GM12891 (cell line): ENCODE measurements around the gene CYBRD1.
"Not testable (repeated sequence)": the region's sequence is repeated elsewhere in the genome, so short reads cannot be mapped to it uniquely, and the experiment has no call there.

Experiments used
- DNase-seq: peaks from one replicate; pipeline ENCODE4 v3.0.0; 2011; ENCODE audit warnings: low spot score; ENCODE audit not compliant: insufficient read length
- FAIRE-seq: peaks from 2 replicates; lab custom pipeline; 2011; peaks lifted over from hg19 to GRCh38; lab: Jason Lieb, UNC
- PAX5 ChIP-seq: IDR thresholded peaks from 2 replicates; pipeline ENCODE4 v1.6.1; 2011; ENCODE audit warnings: low read length, moderate library complexity, mild to moderate bottlenecking; ENCODE audit not compliant: insufficient read depth, severe bottlenecking
- POLR2A ChIP-seq: IDR thresholded peaks from 2 replicates; pipeline ENCODE4 v1.6.1; 2011; ENCODE audit warnings: low read depth, low read length, control low read depth
- POLR2AphosphoS5 ChIP-seq: IDR thresholded peaks from 2 replicates; pipeline ENCODE4 v1.6.1; 2011; ENCODE audit warnings: low read depth, low read length, control low read depth
- POU2F2 ChIP-seq: IDR thresholded peaks from 2 replicates; pipeline ENCODE4 v1.6.1; 2011; ENCODE audit warnings: low read depth, mild to moderate bottlenecking, control low read depth, low read length, moderate library complexity
- SPI1 ChIP-seq: IDR thresholded peaks from 2 replicates; pipeline ENCODE4 v1.6.1; 2011; ENCODE audit warnings: low read depth, low read length, control low read depth
- TAF1 ChIP-seq: IDR thresholded peaks from 2 replicates; pipeline ENCODE4 v1.6.1; 2011; ENCODE audit warnings: low read depth, low read length, control low read depth

The CYBRD1 gene

GRCh38 chr2:171529914-171530313, 7.6 kb downstream of the CYBRD1 start:
- FAIRE-seq (peak; percentile 9), DNase-seq (no peak)
- TF ChIP-seq POU2F2 = no peak
- TF ChIP-seq SPI1 = no peak
- no peak for TF ChIP-seq POLR2AphosphoS5
- TF ChIP-seq POLR2A = no peak
- TF ChIP-seq TAF1 = no peak
- TF ChIP-seq PAX5 = no peak

GRCh38 chr2:171530378-171530777, 8.1 kb downstream of the CYBRD1 start:
- TF ChIP-seq POU2F2 = no peak
- TF ChIP-seq TAF1 = no peak
- no peak for TF ChIP-seq PAX5
- TF ChIP-seq POLR2AphosphoS5 = no peak
- no peak for TF ChIP-seq POLR2A
- FAIRE-seq (peak; percentile 16), DNase-seq (no peak)

- not testable (repeated sequence) for DNase-seq, FAIRE-seq
These were observed 8.6 kb downstream of the CYBRD1 start for GRCh38 chr2:171530859-171531258.

DNA sequence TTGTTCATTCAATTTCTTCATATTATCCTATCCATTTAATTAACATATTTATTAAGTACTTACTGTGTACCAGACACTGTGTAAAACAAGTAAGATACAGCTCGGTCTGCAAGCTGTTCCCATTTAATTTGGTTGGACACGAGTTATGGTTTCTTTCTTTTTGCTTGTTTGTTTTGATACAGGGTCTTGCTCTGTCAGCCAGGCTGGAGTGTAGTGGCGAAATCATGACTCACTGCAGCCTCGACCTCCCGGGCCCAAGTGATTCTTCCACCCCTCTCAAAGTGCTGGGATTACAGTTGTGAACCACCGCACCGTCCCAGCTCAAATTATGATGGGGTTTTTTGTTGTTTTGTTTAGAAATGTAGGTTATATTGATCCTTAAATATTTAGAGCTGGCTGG, 9.0 kb downstream of the CYBRD1 start:
- no peak for DNase-seq
- peak; percentile 55 for FAIRE-seq
- TF ChIP-seq PAX5 (no peak), POLR2AphosphoS5 (no peak), TAF1 (no peak), SPI1 (no peak), POU2F2 (no peak), POLR2A (no peak)

- TF ChIP-seq SPI1 (peak; percentile 36; the same call in 1 of the 2 replicates), POLR2A (no peak)
- DNase-seq (no peak), FAIRE-seq (no peak)
These were observed 9.7 kb downstream of the CYBRD1 start for GRCh38 chr2:171531836-171532450.

DNA sequence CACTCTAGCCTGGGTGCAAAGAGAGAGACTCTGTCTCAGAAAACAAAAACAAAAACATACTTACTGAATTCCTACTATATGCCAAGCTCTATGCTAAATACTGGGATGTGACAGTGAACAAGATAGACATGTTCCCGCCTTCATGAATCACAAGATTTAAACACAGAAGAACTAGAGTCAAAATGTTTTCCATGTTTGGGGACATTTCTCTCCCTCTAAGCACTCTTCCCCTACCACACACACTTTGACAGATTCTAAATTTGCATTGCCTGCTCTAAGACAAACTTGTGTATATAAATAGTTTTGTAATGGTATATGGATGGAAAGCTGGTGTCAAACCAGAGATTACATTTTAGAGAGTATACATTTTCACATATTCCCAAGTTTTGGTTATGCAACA, 11.1 kb downstream of the CYBRD1 start:
- TF ChIP-seq POLR2AphosphoS5 (no peak), POLR2A (no peak), PAX5 (no peak), SPI1 (no peak), TAF1 (no peak)
- DNase-seq = no peak
- peak; percentile 20 for FAIRE-seq

GRCh38 chr2:171535528-171535927, 13.3 kb downstream of the CYBRD1 start:
- not testable (repeated sequence) for DNase-seq, FAIRE-seq

DNA sequence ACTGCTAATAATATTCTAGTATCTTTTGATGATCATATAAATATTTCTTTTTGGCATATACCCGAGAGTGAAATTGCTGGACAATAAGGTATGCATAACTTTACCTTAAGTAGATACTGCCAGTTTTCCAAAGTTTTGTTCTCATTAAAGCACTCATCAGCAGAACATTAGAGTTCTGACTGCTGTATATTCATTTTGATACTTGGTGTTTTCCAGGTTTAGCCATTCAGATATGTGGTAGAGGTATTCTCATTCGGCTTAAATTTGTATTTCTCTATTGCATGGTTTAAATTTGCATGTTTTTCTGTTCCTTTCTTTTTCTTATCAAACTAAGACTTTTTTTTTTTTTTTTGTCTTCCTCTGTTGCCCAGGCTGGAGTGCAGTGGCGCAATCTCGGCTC, 18.2 kb downstream of the CYBRD1 start:
- FAIRE-seq (no peak), DNase-seq (no peak)
- TF ChIP-seq POLR2A (no peak), SPI1 (no peak), PAX5 (no peak), POU2F2 (no peak), TAF1 (no peak), POLR2AphosphoS5 (no peak)

- peak; percentile 74 for FAIRE-seq
- no peak for DNase-seq
- TF ChIP-seq TAF1 (no peak), POU2F2 (no peak), PAX5 (no peak), POLR2A (no peak), POLR2AphosphoS5 (no peak), SPI1 (no peak)
These were observed 19.1 kb downstream of the CYBRD1 start for GRCh38 chr2:171541202-171541887.

DNA sequence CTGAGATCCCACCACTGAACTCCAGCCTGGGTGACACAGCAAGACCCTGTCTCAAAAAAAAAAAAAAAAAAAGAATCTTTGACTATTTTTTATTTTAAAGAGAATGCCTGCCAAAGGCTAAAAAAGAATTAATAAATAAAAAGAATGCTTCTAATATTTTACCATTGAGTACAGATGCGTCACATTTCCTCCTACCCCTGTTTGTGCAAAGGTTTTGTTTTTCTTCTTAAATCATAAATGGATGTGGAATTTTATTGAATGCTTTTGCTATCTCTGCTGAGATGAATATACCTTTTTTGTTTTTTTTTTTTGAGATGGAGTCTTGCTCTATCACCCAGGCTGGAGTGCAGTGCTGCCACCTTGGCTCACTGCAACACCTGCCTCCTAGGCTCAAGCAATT, 22.8 kb downstream of the CYBRD1 start:
- no peak for FAIRE-seq
- no peak for DNase-seq
- no peak for TF ChIP-seq POLR2A
